GM18499 (cell line): ENCODE results near the gene STAP2.
"Not testable (repeated sequence)": the region's sequence is repeated elsewhere in the genome, so short reads cannot be mapped to it uniquely, and the experiment has no call there.

Experiments
- ATAC-seq: cut with Tn5 transposase; IDR thresholded peaks from one replicate; pipeline ENCODE4 v1.9.1; 2021; ENCODE audit warnings: moderate number of reproducible peaks; ENCODE audit not compliant: insufficient read depth, unreplicated experiment

STAP2 gene

DNA sequence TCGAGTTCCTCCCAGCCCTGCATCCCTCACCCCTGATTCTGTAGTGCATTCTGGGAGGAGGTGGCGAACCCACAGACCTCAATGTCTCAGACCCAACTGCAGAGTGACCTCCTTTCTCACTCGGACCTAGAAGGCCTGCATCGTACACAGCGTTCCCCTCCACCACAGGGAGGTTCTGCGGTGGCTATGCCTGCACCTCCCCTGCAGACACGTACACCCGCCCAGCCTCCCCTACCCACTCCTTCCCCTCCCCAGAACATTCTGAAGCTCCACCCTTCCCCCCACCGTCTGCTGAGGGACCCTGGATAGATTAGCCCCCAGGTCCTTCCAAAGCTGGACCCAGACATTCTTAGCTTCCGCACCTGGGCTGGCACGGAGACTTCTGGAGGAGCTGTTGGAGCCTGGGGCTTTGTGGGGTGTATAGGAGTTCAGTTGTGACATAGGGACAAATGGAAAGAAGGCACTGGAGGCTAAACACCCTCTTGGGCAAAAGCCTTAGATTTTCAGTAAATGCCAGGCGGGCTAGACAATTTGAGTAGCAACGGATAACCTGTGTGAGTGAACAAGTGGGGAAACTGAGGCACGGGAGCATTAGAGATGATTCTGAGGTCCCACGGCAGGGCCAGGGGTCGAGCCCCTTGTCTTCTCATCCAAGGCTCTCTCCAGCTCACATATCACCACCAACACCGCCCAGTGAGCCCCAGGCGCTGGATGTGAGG is 34.6 kb downstream of the STAP2 start:
- ATAC-seq: no peak

DNA sequence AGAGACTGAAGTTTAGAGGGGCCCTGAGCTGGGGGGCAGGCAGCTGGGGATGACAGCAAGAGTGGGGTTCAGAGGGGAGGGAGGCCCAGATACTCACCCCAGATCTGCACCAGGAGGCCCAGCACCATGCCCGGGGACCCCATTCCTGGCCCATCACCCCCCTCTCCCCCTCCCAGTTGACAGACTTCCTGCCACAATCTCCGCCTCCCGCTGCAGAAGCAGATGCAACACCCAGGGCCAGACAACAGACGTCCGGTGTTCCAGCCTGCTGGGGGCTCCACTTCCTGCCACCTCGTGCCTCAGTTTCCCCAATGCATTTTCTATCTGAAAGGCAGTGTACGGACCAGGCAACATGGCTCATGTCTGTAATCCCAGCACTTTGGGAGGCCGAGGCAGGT is 36.4 kb downstream of the STAP2 start, which contains the start of gene TMIGD2:
TMIGD2 (minus strand) TSS at position 147 of the 398 bp plus-strand sequence; CDS start at position 143, 4 bp downstream.
- no peak for ATAC-seq

DNA sequence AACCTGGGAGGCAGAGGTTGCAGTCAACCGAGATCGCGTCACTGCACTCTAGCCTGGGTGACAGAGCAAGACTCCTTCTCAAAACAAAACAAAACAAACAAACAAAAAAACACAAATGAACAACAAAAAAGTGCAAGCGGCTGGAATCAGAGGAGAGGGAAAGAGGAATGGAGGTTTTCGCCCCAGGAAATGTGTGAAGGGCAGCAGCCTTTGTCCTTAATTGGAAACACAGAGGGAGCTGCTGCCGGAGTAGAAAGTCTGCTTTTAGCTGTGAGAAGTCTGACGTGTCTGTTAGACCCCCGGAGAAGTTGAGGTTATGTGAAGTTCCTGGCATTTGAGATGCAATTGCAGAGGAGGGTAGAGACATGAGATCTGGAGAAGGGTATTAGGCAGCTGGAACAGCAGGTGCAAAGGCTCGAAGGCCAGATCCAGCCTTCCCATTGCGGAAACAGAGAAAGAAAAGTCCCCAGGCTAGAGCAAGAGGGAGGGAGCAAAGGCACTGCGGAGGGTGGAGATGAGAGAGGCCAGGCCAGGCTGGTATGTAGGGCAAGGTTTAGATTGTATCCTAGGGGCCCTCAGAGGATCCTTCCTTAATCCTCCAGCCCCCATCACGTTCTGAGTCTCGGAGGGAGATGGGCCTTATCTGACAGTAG is 36.9 kb downstream of the STAP2 start:
- no peak for ATAC-seq

DNA sequence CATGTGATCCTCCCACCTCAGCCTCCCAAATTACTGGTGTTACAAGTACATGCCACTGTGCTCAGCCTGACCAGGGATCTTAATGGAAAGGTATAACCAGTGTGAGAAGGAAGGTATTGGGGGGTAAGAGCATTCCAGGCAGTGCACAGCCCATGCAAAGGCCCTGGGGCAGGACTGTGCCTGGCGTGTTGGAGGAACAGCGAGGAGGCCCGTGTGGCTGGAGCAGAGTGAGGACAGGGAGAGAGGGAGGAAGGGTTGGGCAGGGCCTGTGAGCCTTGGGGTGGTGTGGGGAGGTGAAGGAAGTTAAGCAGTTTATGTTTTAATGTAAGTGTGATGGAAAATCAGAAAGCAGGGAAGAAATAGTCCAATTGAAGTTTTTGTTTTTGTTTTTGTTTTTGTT is 38.0 kb downstream of the STAP2 start:
- no peak for ATAC-seq

- ATAC-seq: no peak
These were observed 39.6 kb downstream of the STAP2 start for GRCh38 chr19:4298810-4299550.

- no peak for ATAC-seq
These were observed 40.5 kb downstream of the STAP2 start for GRCh38 chr19:4297901-4298809.

DNA sequence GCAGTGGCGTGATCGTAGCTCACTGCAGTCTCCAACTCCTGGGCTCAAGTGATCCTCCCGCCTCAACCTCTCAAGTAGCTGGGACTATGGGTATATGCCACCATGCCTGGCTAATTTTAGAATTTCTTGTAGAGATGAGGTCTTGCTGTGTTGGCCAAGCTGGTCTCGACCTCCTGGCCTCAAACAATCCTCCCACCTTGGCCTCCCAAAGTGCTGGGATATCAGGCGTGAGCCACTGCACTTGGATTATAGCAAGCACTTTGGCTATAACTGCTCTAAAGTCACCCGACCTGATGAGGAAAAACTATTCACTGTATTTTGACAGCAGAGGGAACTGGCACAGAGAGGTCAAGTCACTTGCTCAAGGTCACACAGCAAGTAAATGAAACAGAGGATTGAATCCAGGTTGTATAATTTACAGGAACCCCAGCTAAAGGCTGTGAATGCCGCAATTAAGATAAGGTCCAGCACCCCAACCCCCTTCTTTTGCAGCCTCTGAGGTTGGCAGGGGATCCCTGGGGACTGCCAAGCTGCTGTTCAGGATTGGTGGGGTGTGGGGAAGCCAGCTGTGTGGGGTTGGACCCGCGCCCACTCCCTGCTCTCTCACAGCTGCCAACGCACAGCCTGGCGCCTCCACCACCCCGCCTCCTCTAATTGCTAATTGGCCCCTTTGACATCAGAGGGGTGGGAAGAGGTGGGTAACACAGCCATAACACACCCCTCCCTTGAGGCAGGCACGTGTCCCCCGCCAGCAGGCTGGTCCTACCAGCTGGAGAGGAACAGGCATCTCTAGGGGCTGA is 42.5 kb downstream of the STAP2 start:
- ATAC-seq: no peak

DNA sequence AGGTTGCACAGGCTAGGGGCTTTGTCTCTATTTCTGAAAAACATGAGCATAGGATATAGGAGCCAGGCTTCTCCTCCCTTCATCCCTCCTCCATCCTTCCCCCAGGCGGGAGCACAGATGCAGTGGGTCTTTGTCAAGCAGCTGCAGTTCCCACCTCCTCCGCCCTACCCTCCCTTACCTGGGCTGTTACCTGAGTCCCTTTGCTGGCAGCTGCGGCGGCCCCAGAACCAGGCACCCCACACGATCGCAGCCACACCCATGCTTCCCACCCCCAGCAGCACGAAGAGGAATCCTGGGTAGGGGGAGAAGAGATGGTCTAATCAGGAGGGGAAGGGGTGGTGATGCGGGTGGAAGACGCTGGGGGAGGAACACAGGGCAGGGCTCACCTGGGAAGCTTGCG is 44.2 kb downstream of the STAP2 start:
- ATAC-seq: no peak

DNA sequence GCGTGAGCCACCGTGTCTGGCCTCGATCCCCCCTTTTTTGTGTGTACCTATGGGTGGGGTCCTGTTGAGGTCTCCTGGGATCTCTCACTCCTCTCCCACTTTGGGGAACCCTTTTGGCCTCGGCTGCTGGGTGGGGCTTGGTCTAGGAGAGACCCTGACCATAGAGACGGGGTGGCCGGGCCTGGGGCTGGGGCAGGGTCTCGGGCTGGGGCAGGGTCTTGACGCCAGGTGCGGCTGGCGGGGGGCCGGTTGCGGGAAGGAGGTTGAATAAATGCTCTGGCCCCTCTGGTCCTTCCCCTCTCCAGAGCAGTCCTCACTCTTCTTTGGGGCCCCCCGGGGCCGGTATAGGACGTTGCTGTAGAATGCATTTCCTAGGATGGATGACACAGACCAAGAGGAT is 46.1 kb downstream of the STAP2 start:
- ATAC-seq: no peak

DNA sequence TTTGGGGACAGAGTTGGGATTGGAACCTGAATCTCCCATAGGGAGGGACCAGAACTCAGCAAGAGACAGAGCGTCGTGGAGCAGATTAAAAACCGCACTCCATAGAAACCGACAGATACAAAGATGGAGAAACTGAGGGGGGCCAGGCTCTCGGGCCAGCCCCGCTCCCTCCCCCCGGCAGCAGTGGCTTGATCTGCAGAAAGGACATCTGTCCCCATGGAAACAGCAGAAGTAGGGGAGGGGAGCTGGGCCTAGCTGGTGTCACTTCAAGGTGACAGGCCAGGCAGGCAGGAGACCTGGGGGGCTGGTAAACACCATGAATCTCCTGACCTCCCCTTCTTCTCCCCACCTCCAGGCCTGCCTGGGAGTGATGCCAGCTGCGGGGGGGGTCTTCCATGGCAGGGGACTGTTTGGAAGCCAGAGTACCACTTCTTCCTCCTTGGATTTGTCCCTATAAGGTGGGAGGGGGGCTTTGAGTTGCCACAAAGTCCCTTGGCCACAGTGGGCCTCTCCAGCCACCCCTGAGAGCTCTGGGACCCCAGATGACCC is 47.4 kb downstream of the STAP2 start:
- ATAC-seq: no peak

GRCh38 chr19:4288091-4288777 is 50.4 kb downstream of the STAP2 start:
- ATAC-seq: no peak

GRCh38 chr19:4286141-4286540 is 52.5 kb downstream of the STAP2 start:
- ATAC-seq: not testable (repeated sequence)

- no peak for ATAC-seq
These were observed 53.7 kb downstream of the STAP2 start for GRCh38 chr19:4284974-4285373.

GRCh38 chr19:4284176-4284958 is 54.3 kb downstream of the STAP2 start:
- no peak for ATAC-seq

GRCh38 chr19:4279530-4280422 is 58.9 kb downstream of the STAP2 start:
- no peak for ATAC-seq

DNA sequence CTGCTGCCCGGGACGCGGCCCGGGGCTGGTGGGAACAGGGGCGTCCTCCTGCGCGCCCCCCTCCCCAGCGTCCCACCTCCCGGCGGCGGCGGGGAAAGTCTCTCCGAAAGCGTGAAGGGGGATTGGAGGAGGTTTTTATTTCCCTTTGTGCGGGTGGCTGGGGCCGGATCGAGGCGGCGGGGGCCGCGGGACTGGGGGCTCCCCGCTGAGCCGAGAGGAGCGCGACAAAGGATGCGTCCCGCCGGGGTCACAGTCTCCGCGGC is 59.4 kb downstream of the STAP2 start:
- no peak for ATAC-seq
